ENCODE results near the gene KLF8. TPM values are rescaled to one million over a fixed set of nuclear protein-coding genes. Genes with fewer than 3 reads are reported as not detected.

Gene KLF8
- total and polyA plus RNA-seq, 7 donors = 0.99 to 5.0 (median 2.7) TPM

DNA sequence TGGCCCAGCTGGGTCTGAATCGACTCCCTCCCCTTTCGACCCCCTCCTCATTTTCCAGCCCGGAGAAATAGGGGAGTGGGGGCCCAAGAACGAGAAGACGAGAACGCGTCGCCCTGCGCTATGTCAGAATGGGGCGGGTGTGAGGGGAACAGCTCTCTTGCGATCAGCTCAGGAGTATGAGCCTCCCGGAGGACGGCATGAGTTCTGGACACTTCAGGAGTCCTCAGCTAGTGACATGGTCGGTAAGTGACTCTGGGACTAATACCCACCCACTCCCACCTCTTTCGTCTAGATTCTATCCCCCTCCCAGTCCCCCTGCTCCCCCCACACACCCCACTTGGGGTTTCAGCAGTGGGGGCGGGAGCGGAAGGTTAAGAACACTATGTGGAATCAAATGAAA is 944 bp downstream of the KLF8 start:
- TF ChIP-seq, protein P1, sequence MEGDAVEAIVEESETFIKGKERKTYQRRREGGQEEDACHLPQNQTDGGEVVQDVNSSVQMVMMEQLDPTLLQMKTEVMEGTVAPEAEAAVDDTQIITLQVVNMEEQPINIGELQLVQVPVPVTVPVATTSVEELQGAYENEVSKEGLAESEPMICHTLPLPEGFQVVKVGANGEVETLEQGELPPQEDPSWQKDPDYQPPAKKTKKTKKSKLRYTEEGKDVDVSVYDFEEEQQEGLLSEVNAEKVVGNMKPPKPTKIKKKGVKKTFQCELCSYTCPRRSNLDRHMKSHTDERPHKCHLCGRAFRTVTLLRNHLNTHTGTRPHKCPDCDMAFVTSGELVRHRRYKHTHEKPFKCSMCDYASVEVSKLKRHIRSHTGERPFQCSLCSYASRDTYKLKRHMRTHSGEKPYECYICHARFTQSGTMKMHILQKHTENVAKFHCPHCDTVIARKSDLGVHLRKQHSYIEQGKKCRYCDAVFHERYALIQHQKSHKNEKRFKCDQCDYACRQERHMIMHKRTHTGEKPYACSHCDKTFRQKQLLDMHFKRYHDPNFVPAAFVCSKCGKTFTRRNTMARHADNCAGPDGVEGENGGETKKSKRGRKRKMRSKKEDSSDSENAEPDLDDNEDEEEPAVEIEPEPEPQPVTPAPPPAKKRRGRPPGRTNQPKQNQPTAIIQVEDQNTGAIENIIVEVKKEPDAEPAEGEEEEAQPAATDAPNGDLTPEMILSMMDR (IDR thresholded peaks at IDR 0.05) = no peak
- whole genome bisulfite sequencing, 3 donors = 3 to 21% (median 8%) methylated on average over 14 to 17 of the region's 17 CpGs
- Histone ChIP-seq H3K36me3 (ENCODE audit: insufficient read depth in 1 of 2, low read depth in 1 of 2) (no peaks in the 10 kb centered on the region), H3K27ac (peak overlapping the region; percentile 68), H3K9me3 (no peaks in the 10 kb centered on the region), H3K27me3 (ENCODE audit: insufficient read depth in 3 of 3, low read length in 2 of 3) (peaks cover 0 to 21% (median 0%) of the 10 kb centered on the region in 3 donors), H3K4me3 (peak overlapping the region; percentile 71), H3K4me1 (no peaks in the 10 kb centered on the region)
- intact Hi-C loops (cut with DNase I) = no loop called here
- ATAC-seq (peak; percentile 42 to 76 (median 50)), DNase-seq (peak in 1 of 2 donors; percentile 50)

- Histone ChIP-seq H3K27me3 (ENCODE audit: insufficient read depth in 3 of 3, low read length in 2 of 3) (peaks cover 0 to 21% (median 0%) of the 10 kb centered on the region in 3 donors), H3K27ac (peak overlapping the region; percentile 68), H3K4me3 (peak overlapping the region; percentile 71), H3K9me3 (no peaks in the 10 kb centered on the region), H3K4me1 (no peaks in the 10 kb centered on the region), H3K36me3 (ENCODE audit: insufficient read depth in 1 of 2, low read depth in 1 of 2) (no peaks in the 10 kb centered on the region)
- intact Hi-C loops (cut with DNase I) = no loop called here
- ATAC-seq = peak; percentile 86 to 90 (median 87)
- 9 to 39% (median 22%) methylated on average over 7 to 8 of the region's 8 CpGs for WGBS, 3 donors
- TF ChIP-seq, protein P1 (IDR thresholded peaks at IDR 0.05) = peak; percentile 23
- DNase-seq = peak; percentile 49 to 70
These were observed 1.5 kb downstream of the KLF8 start for GRCh38 chrX:56233682-56234081.

- Histone ChIP-seq H3K36me3 (ENCODE audit: insufficient read depth in 1 of 2, low read depth in 1 of 2) (peaks cover 0 to 3% of the 10 kb centered on the region in 2 donors), H3K4me1 (no peaks in the 10 kb centered on the region), H3K27me3 (ENCODE audit: insufficient read depth in 3 of 3, low read length in 2 of 3) (peaks cover 0 to 4% (median 0%) of the 10 kb centered on the region in 3 donors), H3K9me3 (no peaks in the 10 kb centered on the region), H3K27ac (no peak overlapping the region), H3K4me3 (no peak overlapping the region)
- DNase-seq = peak; percentile 34 to 58
- TF ChIP-seq, protein P1 (IDR thresholded peaks at IDR 0.05) = peak; percentile 67
- peak in 3 of 4 donors; percentile 53 to 79 (median 69) for ATAC-seq
- 6 to 9% (median 7%) methylated on average over 5 of the region's 5 CpGs for WGBS, 3 donors
- intact Hi-C loops (cut with DNase I) = no loop called here
These were observed 16.3 kb downstream of the KLF8 start for GRCh38 chrX:56248492-56248891.

DNA sequence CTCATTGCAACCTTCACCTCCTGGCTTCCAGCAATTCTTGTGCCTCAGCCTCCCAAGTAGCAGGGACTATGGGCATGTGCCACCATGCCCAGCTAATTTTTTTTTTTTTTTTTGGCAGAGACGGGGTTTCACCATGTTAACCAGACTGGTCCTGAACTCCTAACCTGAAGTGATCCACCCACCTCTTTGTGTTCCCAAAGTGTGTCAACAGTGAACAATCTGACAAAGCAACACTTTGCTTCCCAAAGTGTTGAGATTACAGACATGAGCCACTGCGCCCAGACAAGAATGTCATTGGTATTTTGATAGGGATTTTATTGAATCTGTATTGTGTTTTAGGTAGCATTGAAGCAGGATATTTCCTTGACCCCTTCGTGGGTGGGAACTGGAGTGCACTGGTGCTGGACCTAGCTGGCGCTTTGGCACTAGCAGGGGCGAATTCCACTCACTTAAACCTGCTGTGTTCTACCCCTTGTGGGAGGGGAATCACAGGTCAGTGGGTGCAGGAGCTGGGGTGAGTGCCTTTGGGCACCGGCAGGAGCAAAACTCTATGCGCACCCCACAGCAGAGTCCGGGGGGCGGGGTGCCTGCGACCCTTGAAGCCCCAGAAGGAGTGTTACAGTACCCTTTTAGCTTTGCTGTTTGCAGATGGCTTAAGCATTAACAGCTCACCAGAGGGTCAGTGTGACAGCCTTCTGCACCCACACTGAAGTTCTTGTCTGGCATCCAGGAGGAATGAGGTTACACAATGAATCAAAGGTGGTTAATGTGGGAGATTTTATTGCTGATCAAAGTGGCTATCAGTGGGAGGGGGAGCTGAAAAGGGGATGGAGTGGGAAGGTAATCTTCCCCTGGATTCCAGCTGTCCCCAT is 21.9 kb downstream of the KLF8 start:
- Histone ChIP-seq H3K36me3 (ENCODE audit: insufficient read depth in 1 of 2, low read depth in 1 of 2) (peaks cover 0 to 3% of the 10 kb centered on the region in 2 donors), H3K27ac (no peak overlapping the region), H3K4me3 (no peak overlapping the region), H3K27me3 (ENCODE audit: insufficient read depth in 3 of 3, low read length in 2 of 3) (no peaks in the 10 kb centered on the region), H3K9me3 (no peaks in the 10 kb centered on the region), H3K4me1 (no peaks in the 10 kb centered on the region)
- intact Hi-C loops (cut with DNase I) = no loop called here
- TF ChIP-seq, protein P1 (IDR thresholded peaks at IDR 0.05) = no peak
- ATAC-seq (no peak), DNase-seq (no peak)
- WGBS, 3 donors = 81 to 93% (median 91%) methylated on average over 7 to 10 of the region's 10 CpGs

All from psoas muscle (tissue), 8 donors.